ENCODE results near the gene SARS1. TPM values are rescaled to one million over a fixed set of nuclear protein-coding genes. Genes with fewer than 3 reads are reported as not detected.

SARS1 gene
- total RNA-seq, 1 experiment from 2014 or later = 492 TPM

GRCh38 chr1:109181807-109182163 is 31.9 kb upstream of the SARS1 start:
- POLR2A ChIA-PET = no interaction called here
- Mint-ChIP-seq H3K27ac (ENCODE audit: low read depth, unreplicated experiment) (no peak overlapping the region), H3K4me1 (ENCODE audit: insufficient read depth, unreplicated experiment) (peaks cover 11% of the 10 kb centered on the region), H3K9me3 (ENCODE audit: unreplicated experiment) (no peaks in the 10 kb centered on the region), H3K36me3 (ENCODE audit: insufficient read depth, unreplicated experiment) (no peaks in the 10 kb centered on the region), H3K4me3 (ENCODE audit: unreplicated experiment) (no peak overlapping the region), H3K27me3 (ENCODE audit: insufficient read depth, unreplicated experiment) (no peaks in the 10 kb centered on the region)
- CTCF ChIA-PET = no interaction called here
- DNase-seq (ENCODE audit: unreplicated experiment) = no peak
- intact Hi-C loops (cut with micrococcal nuclease) = no loop called here
- no peak for TF ChIP-seq CTCF (IDR thresholded peaks at IDR 0.05; ENCODE audit: unreplicated experiment)
- BruUV-seq (replicated peaks) = no TSS peak

- ChIA-PET POLR2A (no interaction called here), CTCF (no interaction called here)
- Mint-ChIP-seq H3K27me3 (ENCODE audit: insufficient read depth, unreplicated experiment) (no peaks in the 10 kb centered on the region), H3K27ac (ENCODE audit: low read depth, unreplicated experiment) (no peak overlapping the region), H3K4me3 (ENCODE audit: unreplicated experiment) (no peak overlapping the region), H3K4me1 (ENCODE audit: insufficient read depth, unreplicated experiment) (peaks cover 11% of the 10 kb centered on the region), H3K36me3 (ENCODE audit: insufficient read depth, unreplicated experiment) (no peaks in the 10 kb centered on the region), H3K9me3 (ENCODE audit: unreplicated experiment) (no peaks in the 10 kb centered on the region)
- intact Hi-C loops (cut with micrococcal nuclease) = no loop called here
- no peak for DNase-seq (ENCODE audit: unreplicated experiment)
- no peak for TF ChIP-seq CTCF (IDR thresholded peaks at IDR 0.05; ENCODE audit: unreplicated experiment)
- no TSS peak for BruUV-seq (replicated peaks)
These were observed 30.5 kb upstream of the SARS1 start for GRCh38 chr1:109183058-109183738.

- Mint-ChIP-seq H3K4me1 (ENCODE audit: insufficient read depth, unreplicated experiment) (peaks cover 11% of the 10 kb centered on the region), H3K36me3 (ENCODE audit: insufficient read depth, unreplicated experiment) (no peaks in the 10 kb centered on the region), H3K27ac (ENCODE audit: low read depth, unreplicated experiment) (no peak overlapping the region), H3K4me3 (ENCODE audit: unreplicated experiment) (no peak overlapping the region), H3K27me3 (ENCODE audit: insufficient read depth, unreplicated experiment) (no peaks in the 10 kb centered on the region), H3K9me3 (ENCODE audit: unreplicated experiment) (no peaks in the 10 kb centered on the region)
- intact Hi-C loops (cut with micrococcal nuclease) = no loop called here
- POLR2A ChIA-PET = no interaction called here
- CTCF ChIA-PET = no interaction called here
- DNase-seq (ENCODE audit: unreplicated experiment) = no peak
- BruUV-seq (replicated peaks) = no TSS peak
- TF ChIP-seq CTCF (IDR thresholded peaks at IDR 0.05; ENCODE audit: unreplicated experiment) = no peak
These were observed 29.0 kb upstream of the SARS1 start for GRCh38 chr1:109184687-109185086.

- Mint-ChIP-seq H3K27ac (ENCODE audit: low read depth, unreplicated experiment) (no peak overlapping the region), H3K36me3 (ENCODE audit: insufficient read depth, unreplicated experiment) (no peaks in the 10 kb centered on the region), H3K27me3 (ENCODE audit: insufficient read depth, unreplicated experiment) (no peaks in the 10 kb centered on the region), H3K4me3 (ENCODE audit: unreplicated experiment) (no peak overlapping the region), H3K9me3 (ENCODE audit: unreplicated experiment) (no peaks in the 10 kb centered on the region), H3K4me1 (ENCODE audit: insufficient read depth, unreplicated experiment) (peaks cover 11% of the 10 kb centered on the region)
- no peak for DNase-seq (ENCODE audit: unreplicated experiment)
- TF ChIP-seq CTCF (IDR thresholded peaks at IDR 0.05; ENCODE audit: unreplicated experiment) = no peak
- intact Hi-C loops (cut with micrococcal nuclease) = no loop called here
- no TSS peak for BruUV-seq (replicated peaks)
- ChIA-PET POLR2A (no interaction called here), CTCF (no interaction called here)
These were observed 28.4 kb upstream of the SARS1 start for GRCh38 chr1:109185357-109185756.

Measured in MCF 10A (cell line).